DOHH2 (cell line): ENCODE results near the gene CPD.

Experiments used
- EZH2phosphoT487 ChIP-seq: fragments of 200-600 bp; sonication (generic); IDR thresholded peaks from 2 replicates; pipeline ENCODE4 v1.6.1; 2017; ENCODE audit warnings: borderline replicate concordance, mild to moderate bottlenecking, antibody characterized with exemption, low read length, moderate library complexity, mixed read lengths
- TF ChIP-seq, protein P1 (sequence below): fragments of 200-600 bp; sonication (generic); IDR thresholded peaks from one replicate; pipeline ENCODE4 v1.5.1; 2014; ENCODE audit warnings: antibody characterized with exemption, mild to moderate bottlenecking, low read depth, low read length; ENCODE audit not compliant: poor library complexity, severe bottlenecking

DNA sequence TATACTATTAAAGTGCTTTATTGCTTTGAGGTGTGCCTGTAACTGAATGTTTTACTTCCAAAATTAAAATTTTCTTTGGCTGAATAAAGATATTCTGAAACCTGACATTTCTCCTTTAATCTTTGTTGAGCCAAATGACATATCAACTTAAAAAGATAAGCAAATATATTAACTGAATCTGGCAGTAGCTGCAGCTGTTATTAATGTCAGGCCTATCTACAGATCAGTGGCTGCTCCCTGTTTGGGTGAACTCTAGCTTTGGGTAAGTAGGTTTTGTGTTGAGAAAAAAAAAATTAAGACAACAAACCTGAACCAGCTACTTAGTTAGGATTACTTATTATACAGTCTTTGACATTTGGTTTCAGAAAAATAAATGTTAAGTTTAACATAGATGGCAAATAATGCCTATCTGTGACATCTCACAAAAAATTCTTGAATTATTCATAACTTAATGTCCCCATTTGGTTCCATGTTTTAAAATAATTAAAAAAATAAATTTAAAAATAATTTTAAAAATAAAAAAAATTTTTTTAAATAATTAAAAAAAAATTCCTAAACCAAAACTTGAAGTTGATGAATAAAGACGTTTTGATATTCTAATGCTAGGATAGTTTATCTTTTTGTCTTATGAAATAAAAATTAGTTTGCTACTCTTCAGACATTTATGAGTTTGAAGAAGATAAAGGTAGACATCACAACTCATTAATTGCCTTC lies 19.8 kb downstream of the CPD start:
- TF ChIP-seq, protein P1, sequence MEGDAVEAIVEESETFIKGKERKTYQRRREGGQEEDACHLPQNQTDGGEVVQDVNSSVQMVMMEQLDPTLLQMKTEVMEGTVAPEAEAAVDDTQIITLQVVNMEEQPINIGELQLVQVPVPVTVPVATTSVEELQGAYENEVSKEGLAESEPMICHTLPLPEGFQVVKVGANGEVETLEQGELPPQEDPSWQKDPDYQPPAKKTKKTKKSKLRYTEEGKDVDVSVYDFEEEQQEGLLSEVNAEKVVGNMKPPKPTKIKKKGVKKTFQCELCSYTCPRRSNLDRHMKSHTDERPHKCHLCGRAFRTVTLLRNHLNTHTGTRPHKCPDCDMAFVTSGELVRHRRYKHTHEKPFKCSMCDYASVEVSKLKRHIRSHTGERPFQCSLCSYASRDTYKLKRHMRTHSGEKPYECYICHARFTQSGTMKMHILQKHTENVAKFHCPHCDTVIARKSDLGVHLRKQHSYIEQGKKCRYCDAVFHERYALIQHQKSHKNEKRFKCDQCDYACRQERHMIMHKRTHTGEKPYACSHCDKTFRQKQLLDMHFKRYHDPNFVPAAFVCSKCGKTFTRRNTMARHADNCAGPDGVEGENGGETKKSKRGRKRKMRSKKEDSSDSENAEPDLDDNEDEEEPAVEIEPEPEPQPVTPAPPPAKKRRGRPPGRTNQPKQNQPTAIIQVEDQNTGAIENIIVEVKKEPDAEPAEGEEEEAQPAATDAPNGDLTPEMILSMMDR = no peak
- TF ChIP-seq EZH2phosphoT487 = no peak
